Calu3 (cell line): ENCODE data around the gene ZNF407. TPM values are rescaled to one million over a fixed set of nuclear protein-coding genes. Genes with fewer than 3 reads are reported as not detected.

Experiments
- BruUV-seq: library from RNA; stranded (reverse); fragments of 400-500 nt; replicated peaks from 2 replicates; lab custom pipeline; 2021; lab: Mats Ljungman, UMichigan
- CTCF ChIA-PET: fragments of 300-600 bp; sonication (Branson Sonifier 250); formaldehyde crosslinking; loops from one replicate; lab custom pipeline; 2022; ENCODE audit warnings: antibody characterized with exemption; lab: Charles Lee
- DNase-seq: peaks from one replicate; pipeline ENCODE4 v3.0.0; 2022
- H3K27ac Mint-ChIP-seq: one replicate; pipeline ENCODE4 v1.8.0; 2022; ENCODE audit warnings: mixed read lengths; ENCODE audit not compliant: unreplicated experiment
- H3K27me3 Mint-ChIP-seq: one replicate; pipeline ENCODE4 v1.8.0; 2022; ENCODE audit warnings: mixed read lengths; ENCODE audit not compliant: unreplicated experiment
- H3K36me3 Mint-ChIP-seq: one replicate; pipeline ENCODE4 v1.8.0; 2022; ENCODE audit warnings: mild to moderate bottlenecking, moderate library complexity, mixed read lengths; ENCODE audit not compliant: insufficient read depth, unreplicated experiment
- H3K4me1 Mint-ChIP-seq: one replicate; pipeline ENCODE4 v1.8.0; 2022; ENCODE audit warnings: mild to moderate bottlenecking, low read depth, mixed read lengths; ENCODE audit not compliant: unreplicated experiment
- H3K4me3 Mint-ChIP-seq: one replicate; pipeline ENCODE4 v1.8.0; 2022; ENCODE audit warnings: mild to moderate bottlenecking, low read depth, moderate library complexity, mixed read lengths; ENCODE audit not compliant: unreplicated experiment
- H3K9me3 Mint-ChIP-seq: one replicate; pipeline ENCODE4 v1.8.0; 2022; ENCODE audit warnings: low read depth, mixed read lengths; ENCODE audit not compliant: unreplicated experiment
- CTCF ChIP-seq: fragments of 200-600 bp; IDR thresholded peaks from one replicate; pipeline ENCODE4 v1.8.0; 2022; ENCODE audit warnings: antibody characterized with exemption; ENCODE audit not compliant: unreplicated experiment
- intact Hi-C: fragments of 100-400 bp; cut with micrococcal nuclease; formaldehyde crosslinking; loops from one replicate; pipeline ENCODE4 v1.10.0; 2022; ENCODE audit not compliant: unreplicated experiment
- total RNA-seq: library from RNA; stranded (reverse); gene quantifications from 2 replicates; pipeline ENCODE4 v1.2.3, GENCODE V29; 2022

The ZNF407 gene
- total RNA-seq, 1 experiment from 2014 or later: 17.4 TPM

GRCh38 chr18:74774486-74774885 is 176.8 kb downstream of the ZNF407 start:
- DNase-seq: no peak
- CTCF ChIA-PET: no interaction called here
- no TSS peak for BruUV-seq
- Mint-ChIP-seq H3K9me3 (no peaks in the 10 kb centered on the region), H3K36me3 (no peaks in the 10 kb centered on the region), H3K27me3 (no peaks in the 10 kb centered on the region), H3K4me1 (no peaks in the 10 kb centered on the region), H3K4me3 (no peak overlapping the region), H3K27ac (no peak overlapping the region)
- TF ChIP-seq CTCF: no peak
- intact Hi-C loops: no loop called here

- no peak for TF ChIP-seq CTCF
- CTCF ChIA-PET: no interaction called here
- Mint-ChIP-seq H3K27me3 (no peaks in the 10 kb centered on the region), H3K4me3 (no peak overlapping the region), H3K4me1 (no peaks in the 10 kb centered on the region), H3K9me3 (no peaks in the 10 kb centered on the region), H3K27ac (no peak overlapping the region), H3K36me3 (no peaks in the 10 kb centered on the region)
- intact Hi-C loops: no loop called here
- no peak for DNase-seq
- no TSS peak for BruUV-seq
Measured at GRCh38 chr18:74775239-74775638, 177.6 kb downstream of the ZNF407 start.

GRCh38 chr18:74778191-74778847 is 180.6 kb downstream of the ZNF407 start:
- Mint-ChIP-seq H3K27ac (no peak overlapping the region), H3K36me3 (no peaks in the 10 kb centered on the region), H3K27me3 (no peaks in the 10 kb centered on the region), H3K9me3 (no peaks in the 10 kb centered on the region), H3K4me3 (no peak overlapping the region), H3K4me1 (no peaks in the 10 kb centered on the region)
- no peak for DNase-seq
- TF ChIP-seq CTCF: no peak
- BruUV-seq: no TSS peak
- intact Hi-C loops: no loop called here
- CTCF ChIA-PET: interaction anchor here (0.9 kb wide), 1 partner anchor 12 kb away, joined by 3 read pairs; no protein-coding TSS in a partner anchor

GRCh38 chr18:74784752-74785151 is 187.1 kb downstream of the ZNF407 start:
- CTCF ChIA-PET: no interaction called here
- Mint-ChIP-seq H3K9me3 (no peaks in the 10 kb centered on the region), H3K27me3 (no peaks in the 10 kb centered on the region), H3K4me1 (no peaks in the 10 kb centered on the region), H3K36me3 (no peaks in the 10 kb centered on the region), H3K27ac (no peak overlapping the region), H3K4me3 (no peak overlapping the region)
- no TSS peak for BruUV-seq
- TF ChIP-seq CTCF: no peak
- intact Hi-C loops: no loop called here
- DNase-seq: no peak
